Measurements from ENCODE around the gene ABHD14A.

The ABHD14A gene

DNA sequence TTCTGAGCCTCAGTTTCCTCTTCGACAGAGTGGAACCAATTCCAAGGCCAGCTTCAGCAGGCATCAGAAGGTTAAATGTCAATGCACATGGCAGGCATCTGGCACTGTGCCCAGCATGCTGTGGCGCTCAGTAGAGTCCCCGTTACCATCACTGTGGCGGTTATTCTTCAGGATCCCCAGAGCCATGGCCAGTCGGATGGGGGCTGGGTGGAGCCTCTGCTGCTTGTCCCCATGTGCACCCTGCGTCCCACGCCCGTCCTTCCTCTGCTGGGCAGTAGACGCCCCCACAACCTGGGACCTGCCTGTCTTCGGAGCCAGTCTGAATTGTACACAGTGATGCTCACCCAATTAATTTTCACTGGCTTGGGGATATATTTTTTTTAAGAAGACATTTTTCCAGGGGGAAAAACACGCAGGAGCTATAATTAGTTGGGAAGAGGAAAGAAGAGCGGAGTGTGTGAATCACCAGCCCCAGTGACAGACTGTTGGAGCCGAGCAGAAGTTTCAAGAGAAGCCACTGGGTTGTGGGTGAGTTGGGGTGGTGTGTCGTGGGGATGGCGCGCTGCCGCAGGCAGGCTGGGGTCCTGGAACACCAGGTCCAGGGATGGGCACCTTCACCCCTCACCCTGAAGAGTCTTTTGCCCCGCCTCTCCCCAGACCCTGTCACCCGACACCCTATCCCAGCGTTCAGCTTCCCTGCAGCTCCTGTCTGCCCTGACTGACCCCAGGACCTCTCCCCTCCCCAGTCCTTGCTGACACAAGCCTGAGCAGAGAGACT, 47.6 kb downstream of the ABHD14A start:
- DNase-seq: no peak

DNA sequence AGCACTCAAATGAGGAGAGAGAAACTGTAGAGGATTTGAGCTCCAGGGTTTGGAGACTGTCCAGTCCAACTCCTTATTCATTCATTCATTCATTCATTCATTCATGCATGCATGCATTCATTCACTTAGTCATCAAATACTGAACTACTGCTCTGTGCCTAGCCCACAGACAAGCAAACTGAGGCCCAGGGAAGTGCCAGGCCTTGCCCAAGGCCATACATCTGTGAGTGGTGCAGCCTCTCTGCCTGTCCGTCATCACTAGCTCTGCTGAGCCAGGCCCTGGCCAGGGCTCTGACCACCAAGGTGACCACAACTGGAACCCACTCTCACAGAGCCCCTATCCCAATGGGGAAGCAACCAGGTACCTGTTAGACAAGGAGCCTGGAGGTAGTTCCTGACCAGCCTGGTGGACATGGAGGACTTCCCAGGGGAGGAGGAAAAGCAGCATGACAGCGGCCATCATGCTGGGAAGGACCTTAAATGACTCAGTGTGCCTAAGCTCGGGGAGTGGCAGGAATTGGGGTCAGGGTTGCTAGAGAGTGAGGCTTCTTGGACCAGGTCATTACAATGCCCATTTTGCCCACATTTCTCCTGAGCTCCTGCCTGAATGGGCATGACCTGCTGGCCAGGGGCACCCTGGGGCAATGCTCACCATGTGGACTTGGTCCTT, 48.4 kb downstream of the ABHD14A start:
- no peak for DNase-seq

- no peak for DNase-seq
These were observed 49.2 kb downstream of the ABHD14A start for GRCh38 chr3:52023860-52024764.

DNA sequence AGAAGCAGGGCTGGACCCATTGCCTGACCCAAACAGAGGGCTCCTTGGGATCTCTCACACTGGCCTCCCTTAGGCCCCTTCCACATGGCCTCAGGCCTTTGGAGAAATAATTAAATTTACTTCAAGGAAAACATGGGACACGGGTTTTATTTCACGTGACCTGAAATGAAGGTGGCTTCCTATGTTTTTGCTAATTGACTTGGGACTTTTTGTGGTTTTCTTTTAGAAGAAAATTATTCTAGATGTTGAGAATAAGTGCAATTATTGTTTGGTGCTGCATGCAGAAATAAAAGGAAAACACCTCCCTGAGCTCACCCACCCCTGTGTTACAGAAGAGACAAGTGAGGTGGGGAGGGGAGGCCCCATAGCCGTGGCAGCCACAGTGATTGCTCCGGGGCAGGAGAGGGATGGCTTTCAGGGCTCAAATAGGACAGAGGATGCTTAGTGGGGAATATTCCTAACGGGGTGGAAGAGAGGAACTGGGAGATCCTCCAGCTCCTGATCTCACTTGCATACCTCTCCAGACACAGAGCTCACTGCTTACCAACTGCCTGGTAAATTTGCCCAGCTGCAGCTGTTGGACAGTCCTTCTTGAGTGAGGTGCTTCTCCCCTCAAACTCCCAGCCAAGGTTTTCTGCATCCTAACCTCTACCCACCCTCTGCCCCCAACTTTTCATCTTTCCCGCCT, 50.0 kb downstream of the ABHD14A start:
- DNase-seq: no peak

DNA sequence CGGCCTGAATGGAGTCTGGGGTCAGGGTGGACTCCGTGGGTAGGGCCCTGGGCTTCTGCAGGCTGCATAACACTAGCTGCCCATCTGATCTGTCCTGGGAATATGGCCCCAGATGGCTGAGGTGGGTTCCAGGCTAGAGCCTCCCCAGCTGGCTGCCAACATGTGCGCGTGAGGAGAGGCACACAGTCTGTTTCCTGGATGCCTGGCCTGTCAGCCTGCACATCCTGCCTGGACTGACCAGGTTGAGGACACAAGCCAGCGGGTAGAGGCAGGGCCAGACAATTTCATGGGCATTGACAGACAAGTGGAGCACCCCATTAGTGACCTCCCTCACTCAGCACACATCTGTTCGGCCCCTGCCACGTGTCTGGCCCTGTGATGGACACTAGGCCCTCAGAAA, 50.6 kb downstream of the ABHD14A start:
- no peak for DNase-seq

GRCh38 chr3:52026041-52026440, 51.2 kb downstream of the ABHD14A start:
- no peak for DNase-seq

GRCh38 chr3:52028572-52028971, 53.7 kb downstream of the ABHD14A start:
- no peak for DNase-seq

- DNase-seq: no peak
These were observed 54.2 kb downstream of the ABHD14A start for GRCh38 chr3:52029053-52029452.

GRCh38 chr3:52029535-52029934, 54.7 kb downstream of the ABHD14A start:
- DNase-seq: no peak
